ENCODE results near the gene GFY. TPM values are rescaled to one million over a fixed set of nuclear protein-coding genes. Genes with fewer than 3 reads are reported as not detected.
"Not testable (repeated sequence)": the region's sequence is repeated elsewhere in the genome, so short reads cannot be mapped to it uniquely, and the experiment has no call there.

The GFY gene
- total RNA-seq, 4 donors from 2014 or later = not detected

GRCh38 chr19:49459388-49459787, 34.2 kb downstream of the GFY start:
- TF ChIP-seq, protein P1, sequence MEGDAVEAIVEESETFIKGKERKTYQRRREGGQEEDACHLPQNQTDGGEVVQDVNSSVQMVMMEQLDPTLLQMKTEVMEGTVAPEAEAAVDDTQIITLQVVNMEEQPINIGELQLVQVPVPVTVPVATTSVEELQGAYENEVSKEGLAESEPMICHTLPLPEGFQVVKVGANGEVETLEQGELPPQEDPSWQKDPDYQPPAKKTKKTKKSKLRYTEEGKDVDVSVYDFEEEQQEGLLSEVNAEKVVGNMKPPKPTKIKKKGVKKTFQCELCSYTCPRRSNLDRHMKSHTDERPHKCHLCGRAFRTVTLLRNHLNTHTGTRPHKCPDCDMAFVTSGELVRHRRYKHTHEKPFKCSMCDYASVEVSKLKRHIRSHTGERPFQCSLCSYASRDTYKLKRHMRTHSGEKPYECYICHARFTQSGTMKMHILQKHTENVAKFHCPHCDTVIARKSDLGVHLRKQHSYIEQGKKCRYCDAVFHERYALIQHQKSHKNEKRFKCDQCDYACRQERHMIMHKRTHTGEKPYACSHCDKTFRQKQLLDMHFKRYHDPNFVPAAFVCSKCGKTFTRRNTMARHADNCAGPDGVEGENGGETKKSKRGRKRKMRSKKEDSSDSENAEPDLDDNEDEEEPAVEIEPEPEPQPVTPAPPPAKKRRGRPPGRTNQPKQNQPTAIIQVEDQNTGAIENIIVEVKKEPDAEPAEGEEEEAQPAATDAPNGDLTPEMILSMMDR (IDR thresholded peaks at IDR 0.05) = no peak
- TF ChIP-seq EP300 (IDR thresholded peaks at IDR 0.05) (no peak), POLR2A (IDR thresholded peaks at IDR 0.05) (no peak)

DNA sequence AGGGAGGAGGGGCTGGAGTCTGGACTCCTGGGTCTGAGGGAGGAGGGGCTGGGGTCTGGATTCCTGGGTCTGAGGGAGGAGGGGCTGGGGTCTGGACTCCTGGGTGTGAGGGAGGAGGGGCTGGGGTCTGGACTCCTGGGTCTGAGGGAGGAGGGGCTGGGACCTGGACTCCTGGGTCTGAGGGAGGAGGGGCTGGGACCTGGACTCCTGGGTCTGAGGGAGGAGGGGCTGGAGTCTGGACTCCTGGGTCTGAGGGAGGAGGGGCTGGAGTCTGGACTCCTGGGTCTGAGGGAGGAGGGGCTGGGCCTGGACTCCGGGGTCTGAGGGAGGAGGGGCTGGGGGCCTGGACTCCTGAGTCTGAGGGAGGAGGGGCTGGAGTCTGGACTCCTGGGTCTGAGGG, 35.9 kb downstream of the GFY start:
- not testable (repeated sequence) for H3K4me3 ChIP-seq; H3K9me3 ChIP-seq; H3K27ac ChIP-seq; H3K27me3 ChIP-seq; DNase-seq (ENCODE audit: low spot score in 2 of 2)
- Histone ChIP-seq H3K36me3 (peaks cover 0 to 58% (median 9%) of the 10 kb centered on the region in 3 donors), H3K4me1 (peaks cover 0 to 25% (median 5%) of the 10 kb centered on the region in 4 donors)
- WGBS, 2 donors = no CpG with 5 or more reads among the region's 1 CpG

More at GRCh38 chr19:49459388-49459787, 34.2 kb downstream of the GFY start:
- no peaks in the 10 kb centered on the region for H3K9me3 ChIP-seq
- no peak overlapping the region for H3K27ac ChIP-seq
- H3K4me1 ChIP-seq = peaks cover 0 to 41% (median 8%) of the 10 kb centered on the region in 4 donors
- WGBS, 2 donors = 80 to 89% methylated on average over 12 of the region's 12 CpGs
- no peak for DNase-seq (ENCODE audit: low spot score in 2 of 2)
- H3K27me3 ChIP-seq = no peaks in the 10 kb centered on the region
- no peak overlapping the region for H3K4me3 ChIP-seq
- H3K36me3 ChIP-seq = peaks cover 0 to 40% (median 9%) of the 10 kb centered on the region in 3 donors

DNA sequence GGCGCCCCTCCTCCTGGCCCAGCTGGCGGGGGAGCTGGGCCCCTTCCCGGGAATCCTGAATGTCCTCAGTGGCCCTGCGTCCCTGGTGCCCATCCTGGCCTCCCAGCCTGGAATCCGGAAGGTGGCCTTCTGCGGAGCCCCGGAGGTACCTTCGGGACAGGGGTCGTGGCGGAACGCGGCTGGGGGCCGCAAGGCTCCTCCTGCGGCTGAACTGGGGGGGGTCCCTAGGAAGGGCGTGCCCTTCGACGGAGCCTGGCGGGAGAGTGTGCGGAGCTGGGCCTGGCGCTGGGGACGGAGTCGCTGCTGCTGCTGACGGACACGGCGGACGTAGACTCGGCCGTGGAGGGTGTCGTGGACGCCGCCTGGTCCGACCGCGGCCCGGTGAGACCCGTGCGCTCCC, 36.5 kb downstream of the GFY start:
- no peak for TF ChIP-seq EP300 (IDR thresholded peaks at IDR 0.05)
- WGBS, 2 donors = 98% methylated on average over 16 to 28 of the region's 37 CpGs

GRCh38 chr19:49462492-49462891, 37.3 kb downstream of the GFY start:
- 86% methylated on average over 12 of the region's 12 CpGs for WGBS, 2 donors
- Histone ChIP-seq H3K4me1 (peaks cover 0 to 13% (median 5%) of the 10 kb centered on the region in 4 donors), H3K36me3 (peaks cover 0 to 70% (median 9%) of the 10 kb centered on the region in 3 donors), H3K27ac (no peak overlapping the region), H3K4me3 (no peak overlapping the region), H3K27me3 (no peaks in the 10 kb centered on the region), H3K9me3 (no peaks in the 10 kb centered on the region)
- no peak for DNase-seq (ENCODE audit: low spot score in 2 of 2)
- TF ChIP-seq, protein P1 (IDR thresholded peaks at IDR 0.05) = no peak
- no peak for TF ChIP-seq POLR2A (IDR thresholded peaks at IDR 0.05)
- TF ChIP-seq EP300 (IDR thresholded peaks at IDR 0.05) = no peak

More for the DNA sequence above, 36.5 kb downstream of the GFY start:
- no peaks in the 10 kb centered on the region for H3K27me3 ChIP-seq
- no peaks in the 10 kb centered on the region for H3K9me3 ChIP-seq
- H3K36me3 ChIP-seq = peaks cover 0 to 63% (median 9%) of the 10 kb centered on the region in 3 donors
- H3K27ac ChIP-seq = no peak overlapping the region
- no peak overlapping the region for H3K4me3 ChIP-seq
- DNase-seq (ENCODE audit: low spot score in 2 of 2) = no peak
- peaks cover 0 to 20% (median 5%) of the 10 kb centered on the region in 4 donors for H3K4me1 ChIP-seq

DNA sequence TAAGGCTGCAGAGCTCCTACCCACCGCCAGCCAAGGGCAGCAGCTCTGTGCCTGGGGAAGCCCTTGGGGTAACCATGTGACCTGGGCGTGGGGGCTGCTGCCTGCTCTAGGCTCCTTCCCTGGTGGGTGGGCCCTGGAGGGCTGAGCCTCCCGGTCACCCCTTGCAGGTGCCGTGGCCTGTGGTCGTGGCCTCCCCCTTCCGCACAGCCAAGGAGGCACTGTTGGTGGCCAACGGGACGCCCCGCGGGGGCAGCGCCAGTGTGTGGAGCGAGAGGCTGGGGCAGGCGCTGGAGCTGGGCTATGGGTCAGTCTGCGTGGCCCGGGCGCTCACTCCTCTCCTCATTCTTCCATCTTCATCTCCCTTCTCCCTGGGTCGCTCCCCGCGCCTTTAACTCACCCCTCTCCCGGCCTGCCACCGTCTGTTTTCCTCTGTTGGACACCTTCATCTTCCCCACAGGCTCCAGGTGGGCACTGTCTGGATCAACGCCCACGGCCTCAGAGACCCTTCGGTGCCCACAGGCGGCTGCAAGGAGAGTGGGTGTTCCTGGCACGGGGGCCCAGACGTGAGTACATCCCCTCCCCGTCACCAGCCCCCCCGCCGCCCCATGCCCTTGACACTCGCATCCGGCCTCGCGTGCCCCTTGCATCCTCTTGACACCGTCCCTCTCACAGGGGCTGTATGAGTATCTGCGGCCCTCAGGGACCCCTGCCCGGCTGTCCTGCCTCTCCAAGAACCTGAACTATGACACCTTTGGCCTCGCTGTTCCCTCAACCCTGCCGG, 39.0 kb downstream of the GFY start:
- Histone ChIP-seq H3K4me1 (peaks cover 0 to 11% (median 4%) of the 10 kb centered on the region in 4 donors), H3K27ac (no peak overlapping the region), H3K27me3 (no peaks in the 10 kb centered on the region), H3K9me3 (no peaks in the 10 kb centered on the region), H3K36me3 (peaks cover 0 to 81% (median 9%) of the 10 kb centered on the region in 3 donors), H3K4me3 (no peak overlapping the region)
- WGBS, 2 donors = 89 to 90% methylated on average over 34 to 39 of the region's 39 CpGs
- DNase-seq (ENCODE audit: low spot score in 2 of 2) = no peak
- no peak for TF ChIP-seq EP300 (IDR thresholded peaks at IDR 0.05)
- TF ChIP-seq POLR2A (IDR thresholded peaks at IDR 0.05) = no peak
- TF ChIP-seq, protein P1 (IDR thresholded peaks at IDR 0.05) = no peak

DNA sequence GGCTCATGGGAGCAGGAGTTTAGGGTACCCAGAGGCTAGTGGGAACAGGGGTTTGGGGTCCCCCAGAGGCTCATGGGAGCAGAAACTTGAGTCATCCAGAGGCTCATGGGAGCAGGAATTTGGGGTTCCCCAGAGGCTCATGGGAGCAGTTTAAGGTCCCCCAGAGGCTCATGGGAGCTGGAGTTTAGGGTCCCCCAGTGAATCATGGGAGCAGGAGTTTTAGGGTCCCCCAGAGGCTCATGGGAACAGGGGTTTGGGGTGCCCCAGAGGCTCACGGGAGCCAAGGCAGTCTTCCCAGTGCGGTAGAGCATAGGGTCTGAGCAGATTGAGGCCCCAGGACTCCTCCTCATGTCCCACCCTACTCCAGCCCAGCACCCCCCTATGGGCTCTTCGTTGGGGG, 40.2 kb downstream of the GFY start:
- no peaks in the 10 kb centered on the region for H3K9me3 ChIP-seq
- H3K36me3 ChIP-seq = peaks cover 0 to 75% (median 4%) of the 10 kb centered on the region in 3 donors
- no peak for DNase-seq (ENCODE audit: low spot score in 2 of 2)
- WGBS, 2 donors = 96 to 100% methylated on average over 1 to 3 of the region's 3 CpGs
- H3K27ac ChIP-seq = no peak overlapping the region
- no peak overlapping the region for H3K4me3 ChIP-seq
- peaks cover 0 to 19% (median 7%) of the 10 kb centered on the region in 4 donors for H3K4me1 ChIP-seq
- no peaks in the 10 kb centered on the region for H3K27me3 ChIP-seq
- TF ChIP-seq EP300 (IDR thresholded peaks at IDR 0.05) (no peak), POLR2A (IDR thresholded peaks at IDR 0.05) (no peak)
- TF ChIP-seq, protein P1 (IDR thresholded peaks at IDR 0.05) = no peak

Measured in tibial nerve (tissue), 4 donors.